ES-I3 (cell line): ENCODE data around the gene MYF5.
A peak's percentile ranks its signal among the peaks of the same experiment; 100 is the strongest.

ENCODE experiments used
- H3K36me3 ChIP-seq: 2 replicates; pipeline ENCODE4 v1.6.1; 2013; ENCODE audit warnings: mild to moderate bottlenecking, low read length, control low read depth, moderate library complexity; ENCODE audit not compliant: insufficient read depth
- H3K4me1 ChIP-seq: 2 replicates; pipeline ENCODE4 v1.6.1; 2013; ENCODE audit warnings: mild to moderate bottlenecking, control low read depth, low read length; ENCODE audit not compliant: insufficient read depth
- H3K9ac ChIP-seq: 2 replicates; pipeline ENCODE4 v1.6.1; 2013; ENCODE audit warnings: low read depth, mild to moderate bottlenecking, low read length, moderate library complexity
- H3K9me3 ChIP-seq: 2 replicates; pipeline ENCODE4 v1.6.1; 2013; ENCODE audit warnings: mild to moderate bottlenecking, low read length, moderate library complexity; ENCODE audit not compliant: control insufficient read depth, insufficient read depth

Gene MYF5

DNA sequence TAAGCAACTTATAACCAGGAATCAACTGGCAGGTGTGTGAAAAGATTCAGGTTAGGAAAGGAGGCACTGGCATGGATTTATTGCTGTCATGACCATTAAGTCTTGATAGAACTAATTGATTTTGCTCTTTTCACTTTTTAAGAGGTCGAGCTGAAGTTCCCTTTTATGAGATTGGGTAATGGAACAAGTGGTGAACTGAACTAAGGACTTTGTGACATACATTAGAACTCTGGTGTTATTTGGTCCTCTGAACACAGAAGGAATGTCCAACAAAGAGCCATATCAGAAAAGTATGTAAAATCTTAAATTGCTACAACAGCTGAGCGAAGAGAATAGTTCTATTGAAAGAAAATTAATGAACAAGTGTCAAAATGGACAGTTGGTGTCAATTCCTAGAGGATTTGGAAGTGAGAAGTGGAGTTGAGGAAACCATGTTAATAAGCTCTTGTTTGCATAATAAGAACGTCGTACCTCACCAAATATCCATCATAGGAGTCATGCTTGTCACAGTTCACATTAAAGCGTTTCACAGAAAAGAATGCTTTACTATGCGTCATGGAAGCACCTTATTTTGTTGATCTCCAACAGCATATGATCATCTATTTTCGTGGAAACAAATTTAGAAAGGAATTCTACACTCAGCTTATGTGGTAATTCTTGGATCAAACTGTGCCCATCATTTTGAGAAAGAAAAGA, 17.7 kb upstream of the MYF5 start:
- Histone ChIP-seq H3K9me3 (no peaks in the 10 kb centered on the region), H3K9ac (no peak overlapping the region), H3K36me3 (no peaks in the 10 kb centered on the region), H3K4me1 (no peaks in the 10 kb centered on the region)

DNA sequence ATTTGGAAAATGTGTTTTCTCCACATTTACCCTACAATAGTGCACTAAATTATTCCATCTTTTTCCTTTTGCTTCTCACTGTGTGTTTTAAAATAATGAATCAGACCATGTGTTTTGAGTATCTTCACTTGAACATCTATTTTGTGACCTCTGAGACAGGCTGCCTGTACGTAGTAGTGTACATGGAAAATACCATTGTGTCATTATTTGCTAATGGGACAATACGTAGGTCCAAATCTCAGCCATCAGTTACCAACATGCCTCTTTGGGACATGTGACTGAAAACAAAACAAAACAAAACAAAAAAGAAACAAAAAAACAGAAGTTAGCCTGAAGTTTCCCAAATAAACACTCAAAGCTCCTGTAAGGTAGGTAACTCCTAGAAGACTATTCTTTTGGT, 16.4 kb upstream of the MYF5 start:
- H3K9me3 ChIP-seq = no peaks in the 10 kb centered on the region
- H3K4me1 ChIP-seq = no peaks in the 10 kb centered on the region
- no peak overlapping the region for H3K9ac ChIP-seq
- H3K36me3 ChIP-seq = no peaks in the 10 kb centered on the region

DNA sequence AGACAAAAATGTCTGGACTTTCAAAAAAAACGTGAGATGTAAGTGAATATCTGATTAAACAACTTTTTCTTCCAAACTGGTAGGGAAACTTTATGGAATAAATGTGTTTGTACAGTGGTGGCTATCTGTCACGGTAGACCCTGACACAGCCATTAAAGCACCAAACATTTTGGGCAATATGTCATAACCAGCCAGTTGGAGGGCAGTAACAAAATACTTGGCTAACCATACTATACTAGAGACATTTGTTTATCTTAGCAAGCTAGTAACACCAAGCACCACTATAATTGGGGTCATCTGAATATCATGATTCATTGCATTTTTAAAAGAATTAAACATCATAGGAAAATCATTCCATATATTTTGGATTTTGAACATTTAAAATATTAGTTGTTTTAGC, 15.3 kb upstream of the MYF5 start:
- Histone ChIP-seq H3K9ac (no peak overlapping the region), H3K36me3 (no peaks in the 10 kb centered on the region), H3K9me3 (no peaks in the 10 kb centered on the region), H3K4me1 (no peaks in the 10 kb centered on the region)

GRCh38 chr12:80702889-80703805, 13.6 kb upstream of the MYF5 start:
- Histone ChIP-seq H3K9ac (no peak overlapping the region), H3K9me3 (no peaks in the 10 kb centered on the region), H3K36me3 (no peaks in the 10 kb centered on the region), H3K4me1 (no peaks in the 10 kb centered on the region)

DNA sequence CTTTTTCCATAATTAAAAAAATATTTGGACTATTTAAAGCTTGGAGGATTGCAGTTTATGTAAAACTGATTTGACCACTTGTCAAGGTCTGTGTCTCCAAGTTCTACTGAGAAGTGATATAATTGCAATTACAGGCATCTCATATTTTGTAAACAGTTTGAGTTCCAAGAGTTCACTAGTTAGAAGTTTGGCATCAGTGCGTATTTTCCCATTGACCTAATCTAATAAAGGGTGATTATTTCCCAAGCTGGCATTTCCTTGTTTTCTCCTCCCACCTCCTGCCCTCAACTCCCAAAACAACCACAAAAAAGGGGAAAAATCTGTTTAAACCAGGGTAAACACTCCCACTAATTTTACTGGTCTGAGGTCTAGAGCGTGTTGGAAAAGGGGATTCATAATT, 12.3 kb upstream of the MYF5 start:
- no peaks in the 10 kb centered on the region for H3K4me1 ChIP-seq
- H3K36me3 ChIP-seq = no peaks in the 10 kb centered on the region
- no peak overlapping the region for H3K9ac ChIP-seq
- no peaks in the 10 kb centered on the region for H3K9me3 ChIP-seq

GRCh38 chr12:80707126-80707829, 9.4 kb upstream of the MYF5 start, which contains the start of gene MYF6:
Gene MYF6, plus strand, starts transcription at chr12:80707634. Its CDS starts 86 bp downstream, at chr12:80707720.
- no peaks in the 10 kb centered on the region for H3K4me1 ChIP-seq
- H3K36me3 ChIP-seq = no peaks in the 10 kb centered on the region
- peak within 1 kb of the TSS; percentile 38; the same call in 1 of the 2 replicates for H3K9ac ChIP-seq
- H3K9me3 ChIP-seq = no peaks in the 10 kb centered on the region

GRCh38 chr12:80707830-80708258, 8.9 kb upstream of the MYF5 start:
- H3K9ac ChIP-seq = peak overlapping the region; percentile 38; the same call in 1 of the 2 replicates
- H3K36me3 ChIP-seq = no peaks in the 10 kb centered on the region
- H3K9me3 ChIP-seq = no peaks in the 10 kb centered on the region
- no peaks in the 10 kb centered on the region for H3K4me1 ChIP-seq

DNA sequence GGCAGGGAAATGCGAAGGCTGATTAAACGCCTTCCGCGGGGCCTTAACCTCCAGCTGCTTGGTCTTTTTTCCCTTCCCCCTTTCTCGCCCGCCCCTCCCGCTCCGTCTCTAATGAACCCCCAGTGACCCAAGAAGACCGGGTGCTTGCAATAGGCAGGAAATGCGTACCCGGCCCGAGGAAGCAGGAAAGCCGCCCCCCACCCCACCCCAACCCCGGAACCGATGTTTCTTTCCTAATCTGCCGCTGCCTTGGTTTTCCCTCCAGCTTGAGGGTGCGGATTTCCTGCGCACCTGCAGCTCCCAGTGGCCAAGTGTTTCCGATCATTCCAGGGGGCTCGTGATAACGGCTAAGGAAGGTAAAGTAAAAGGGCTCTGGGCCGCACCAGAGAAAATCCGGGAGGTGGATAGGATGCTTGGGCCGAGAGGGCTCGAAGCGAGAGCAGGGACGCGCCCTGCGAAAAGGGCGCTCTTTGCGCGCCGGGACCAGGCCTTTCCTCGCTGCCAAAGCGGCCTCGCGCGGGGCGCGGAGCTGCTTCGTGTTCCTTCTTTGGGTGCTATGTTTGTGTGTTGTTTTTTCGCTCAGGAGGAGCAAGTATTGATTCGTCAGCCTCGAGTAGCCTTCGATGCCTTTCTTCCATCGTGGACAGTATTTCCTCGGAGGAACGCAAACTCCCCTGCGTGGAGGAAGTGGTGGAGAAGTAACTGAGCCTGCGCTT, 8.3 kb upstream of the MYF5 start:
- Histone ChIP-seq H3K9me3 (no peaks in the 10 kb centered on the region), H3K9ac (peak overlapping the region; percentile 38; the same call in 1 of the 2 replicates), H3K36me3 (no peaks in the 10 kb centered on the region), H3K4me1 (no peaks in the 10 kb centered on the region)

- Histone ChIP-seq H3K9me3 (no peaks in the 10 kb centered on the region), H3K4me1 (no peaks in the 10 kb centered on the region), H3K9ac (peak overlapping the region; percentile 38; the same call in 1 of the 2 replicates), H3K36me3 (no peaks in the 10 kb centered on the region)
Observed at GRCh38 chr12:80708975-80709328, 7.8 kb upstream of the MYF5 start.

DNA sequence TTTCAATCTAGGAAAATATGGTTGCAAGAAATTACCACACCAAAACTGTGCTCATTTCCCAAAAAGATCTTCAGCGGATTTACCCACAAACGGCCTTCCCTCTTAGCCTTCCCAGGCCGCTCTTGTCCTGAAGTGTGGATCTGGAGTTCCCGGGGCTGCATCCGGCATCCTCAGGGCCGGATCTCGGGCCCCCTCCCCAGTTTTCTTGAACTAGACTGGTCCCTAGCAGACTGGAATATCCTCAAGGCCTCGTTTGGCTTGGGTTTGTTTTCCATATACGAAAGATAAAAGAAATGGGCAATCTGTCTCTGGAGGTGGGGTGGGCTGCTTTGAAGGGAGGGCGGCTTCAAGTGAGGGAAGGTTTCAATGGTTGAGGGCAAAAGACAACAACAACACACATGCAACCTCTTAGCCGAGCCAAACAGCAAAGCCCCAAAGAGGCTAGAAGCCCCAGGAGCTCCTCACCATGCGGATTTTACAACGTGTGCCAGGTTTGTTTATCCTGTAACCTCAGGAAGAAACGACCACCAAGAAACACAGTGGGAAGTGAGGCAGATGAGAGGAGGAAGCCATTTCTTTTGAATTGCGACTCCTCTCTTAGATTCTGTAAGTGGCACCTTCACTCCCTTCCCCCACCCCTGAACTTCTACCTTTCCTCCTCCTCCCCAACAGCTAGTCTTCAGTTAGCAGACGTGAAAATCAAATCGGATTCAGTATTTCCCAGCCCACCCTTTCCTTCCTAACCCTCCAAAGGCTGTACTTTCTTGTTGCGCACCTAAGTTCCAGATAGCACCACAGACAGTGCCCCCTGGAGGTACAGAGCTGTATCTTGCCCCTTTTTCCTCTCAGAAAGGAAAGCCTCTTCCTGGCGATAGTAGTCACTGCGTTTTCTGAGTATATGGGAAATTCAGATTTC, 6.6 kb upstream of the MYF5 start:
- H3K36me3 ChIP-seq = no peaks in the 10 kb centered on the region
- H3K9ac ChIP-seq = peak overlapping the region; percentile 40; the same call in 1 of the 2 replicates
- H3K4me1 ChIP-seq = peaks cover 6% of the 10 kb centered on the region; the same call in 1 of the 2 replicates
- no peaks in the 10 kb centered on the region for H3K9me3 ChIP-seq

- peaks cover 9% of the 10 kb centered on the region; the same call in 1 of the 2 replicates for H3K4me1 ChIP-seq
- no peak overlapping the region for H3K9ac ChIP-seq
- no peaks in the 10 kb centered on the region for H3K9me3 ChIP-seq
- H3K36me3 ChIP-seq = no peaks in the 10 kb centered on the region
Observed at GRCh38 chr12:80710727-80711449, 5.8 kb upstream of the MYF5 start.

GRCh38 chr12:80711866-80712265, 4.8 kb upstream of the MYF5 start:
- no peak overlapping the region for H3K9ac ChIP-seq
- peaks cover 9% of the 10 kb centered on the region; the same call in 1 of the 2 replicates for H3K4me1 ChIP-seq
- no peaks in the 10 kb centered on the region for H3K9me3 ChIP-seq
- no peaks in the 10 kb centered on the region for H3K36me3 ChIP-seq
